Endothelial cell of umbilical vein (primary cell): Measurements from ENCODE around the gene ACADSB. TPM values are rescaled to one million over a fixed set of nuclear protein-coding genes. Genes with fewer than 3 reads are reported as not detected.

ENCODE experiments used
- BruUV-seq: library from RNA; stranded (reverse); fragments of 400-500 nt; replicated peaks from 2 replicates; lab custom pipeline; 2021; lab: Mats Ljungman, UMichigan
- CTCF ChIA-PET: fragments of 300-600, 350-600 bp; sonication (Branson Sonifier 250); formaldehyde crosslinking; loops from one replicate; lab custom pipeline; 2021; ENCODE audit warnings: antibody characterized with exemption, inconsistent platforms; lab: Charles Lee
- POLR2A ChIA-PET: fragments of 300-600, 350-600 bp; sonication (Branson Sonifier 250); formaldehyde crosslinking; loops from one replicate; lab custom pipeline; 2021; ENCODE audit warnings: antibody characterized with exemption, inconsistent platforms; lab: Charles Lee
- DNase-seq: peaks from one replicate; pipeline ENCODE4 v3.0.0-alpha.2; 2011; ENCODE audit warnings: low read depth, low spot score
- FAIRE-seq: peaks from 2 replicates; lab custom pipeline; 2011; peaks lifted over from hg19 to GRCh38; lab: Jason Lieb, UNC
- H2AFZ ChIP-seq: 2 replicates; pipeline ENCODE4 v1.6.0; 2012; ENCODE audit warnings: low read depth, low read length, control low read depth, inconsistent platforms
- H3K27ac ChIP-seq: 2 replicates; pipeline ENCODE4 v1.5.1; 2011; ENCODE audit warnings: low read depth, mild to moderate bottlenecking, control low read depth, low read length, moderate library complexity; ENCODE audit not compliant: insufficient read depth
- H3K27me3 ChIP-seq, 2 experiments: 2 replicates each; pipeline versions ENCODE4 v1.6.0 to v1.6.1; 2011; ENCODE audit warnings: low read length in 2 of 2, mixed read lengths in 1 of 2; ENCODE audit not compliant: control insufficient read depth in 2 of 2, insufficient read depth in 2 of 2
- H3K36me3 ChIP-seq, 2 experiments: 2 replicates in 1 of 2; 3 replicates in 1 of 2; pipeline ENCODE4 v1.5.1; 2011; ENCODE audit warnings: low read length in 2 of 2, mild to moderate bottlenecking in 1 of 2, moderate library complexity in 1 of 2; ENCODE audit not compliant: control insufficient read depth in 2 of 2, insufficient read depth in 2 of 2; ENCODE audit errors: extremely low read depth in 1 of 2
- H3K4me1 ChIP-seq: 3 replicates; pipeline ENCODE4 v1.5.1; 2011; ENCODE audit warnings: mild to moderate bottlenecking, low read length; ENCODE audit not compliant: control insufficient read depth, insufficient read depth; ENCODE audit errors: extremely low read depth
- H3K4me2 ChIP-seq: 2 replicates; pipeline ENCODE4 v1.6.1; 2011; ENCODE audit warnings: low read length, control low read depth, mixed read lengths; ENCODE audit not compliant: insufficient read depth
- H3K4me3 ChIP-seq, 3 experiments: fragments of 200-600 bp in 1 of 3; sonication (generic), shearing (Covaris generic) in 1 of 3; replicated peaks in 1 of 3; 2 replicates each; pipeline ENCODE4 v1.5.1; 2011 to 2016; ENCODE audit warnings: control low read depth in 3 of 3, low read length in 3 of 3, mild to moderate bottlenecking in 2 of 3, inconsistent platforms in 1 of 3, low read depth in 1 of 3, moderate library complexity in 1 of 3; ENCODE audit not compliant: insufficient read depth in 1 of 3
- H3K79me2 ChIP-seq: 2 replicates; pipeline ENCODE4 v1.6.0; 2012; ENCODE audit warnings: low read length, inconsistent platforms; ENCODE audit not compliant: control insufficient read depth, insufficient read depth
- H3K9ac ChIP-seq: replicated peaks from 2 replicates; pipeline ENCODE3; 2011; ENCODE audit warnings: low read length, control low read depth; ENCODE audit not compliant: insufficient read depth; ENCODE audit errors: extremely low read depth
- H3K9me1 ChIP-seq: replicated peaks from 3 replicates; pipeline ENCODE4 v1.6.0; 2011; ENCODE audit warnings: mild to moderate bottlenecking, low read length; ENCODE audit not compliant: control insufficient read depth, insufficient read depth; ENCODE audit errors: extremely low read depth
- H3K9me3 ChIP-seq: replicated peaks from 2 replicates; pipeline ENCODE4 v1.5.1; 2012; ENCODE audit warnings: low read length, inconsistent platforms; ENCODE audit not compliant: control insufficient read depth, insufficient read depth
- H4K20me1 ChIP-seq: replicated peaks from 2 replicates; pipeline ENCODE3; 2011; ENCODE audit warnings: mild to moderate bottlenecking, low read length; ENCODE audit not compliant: control insufficient read depth, insufficient read depth; ENCODE audit errors: extremely low read depth
- CTCF ChIP-seq, 2 donors: IDR thresholded peaks; 1 replicate in 1 of 2; 2 replicates in 1 of 2; pipeline ENCODE4 v1.5.1; 2011; ENCODE audit warnings: low read length in 2 of 2, mild to moderate bottlenecking in 2 of 2, moderate library complexity in 2 of 2, control low read depth in 1 of 2, inconsistent platforms in 1 of 2, low read depth in 1 of 2; ENCODE audit not compliant: insufficient read depth in 1 of 2; ENCODE audit errors: extremely low read depth in 1 of 2
- EZH2 ChIP-seq: IDR thresholded peaks from 2 replicates; pipeline ENCODE4 v1.6.1; 2012; ENCODE audit warnings: borderline replicate concordance, low read depth, mild to moderate bottlenecking, moderate library complexity, low read length, inconsistent platforms; ENCODE audit not compliant: severe bottlenecking
- FOS ChIP-seq: IDR thresholded peaks from 2 replicates; pipeline ENCODE4 v1.6.1; 2011; ENCODE audit warnings: mild to moderate bottlenecking, low read length, moderate library complexity, borderline replicate concordance; ENCODE audit not compliant: insufficient read depth
- GATA2 ChIP-seq: IDR thresholded peaks from 2 replicates; pipeline ENCODE4 v1.7.0; 2011; ENCODE audit warnings: low read depth, mild to moderate bottlenecking, moderate library complexity, mixed read lengths, low read length; ENCODE audit not compliant: insufficient read length, insufficient read depth
- JUN ChIP-seq: IDR thresholded peaks from 2 replicates; pipeline ENCODE4 v1.6.1; 2011; ENCODE audit warnings: borderline replicate concordance, low read depth; ENCODE audit not compliant: insufficient read length, insufficient read depth
- MYC ChIP-seq: IDR thresholded peaks from one replicate; pipeline ENCODE4 v1.6.1; 2011; ENCODE audit warnings: mild to moderate bottlenecking, low read depth, low read length
- POLR2A ChIP-seq: IDR thresholded peaks from 2 replicates; pipeline ENCODE4 v1.6.1; 2012; ENCODE audit warnings: low read depth, mild to moderate bottlenecking, control low read depth, low read length
- POLR2AphosphoS5 ChIP-seq: IDR thresholded peaks from 2 replicates; pipeline ENCODE4 v1.6.1; 2012; ENCODE audit warnings: low read depth, mild to moderate bottlenecking, control low read depth, low read length, moderate library complexity; ENCODE audit not compliant: insufficient read depth
- dilution Hi-C: fragments of 300-500 bp; cut with MboI; formaldehyde crosslinking; loops from one replicate; pipeline ENCODE4 v1.15.0; 2019; ENCODE audit warnings: low sequenced_read_pairs; ENCODE audit not compliant: extremely low pct_ligation_motif_present
- intact Hi-C: fragments of 100-400 bp; cut with micrococcal nuclease; formaldehyde crosslinking; loops from one replicate; pipeline ENCODE4 v1.10.0; 2022
- polyA plus RNA-seq, 4 experiments: library from polyadenylated mRNA; depleted of rRNA in 3 of 4; stranded (reverse) in 3 of 4; unstranded in 1 of 4; fragments of >200 nt; gene quantifications; 2 replicates each; pipeline versions ENCODE4 v1.2.1 to v1.2.3, GENCODE V29; 2011 to 2012; ENCODE audit warnings: missing spikeins in 1 of 4
- total RNA-seq: library from RNA; stranded (reverse); gene quantifications from 2 replicates; pipeline ENCODE4 v1.2.3, GENCODE V29; 2021
- TF ChIP-seq, protein P1 (sequence below): IDR thresholded peaks from 2 replicates; pipeline ENCODE4 v1.6.1; 2011; ENCODE audit not compliant: insufficient read depth, insufficient read length

ACADSB gene
- total and polyA plus RNA-seq, 2 donors (not counting 3 experiments of a cell fraction or from before 2014, with no cell fraction given), result 3.1 to 15.2 TPM

DNA sequence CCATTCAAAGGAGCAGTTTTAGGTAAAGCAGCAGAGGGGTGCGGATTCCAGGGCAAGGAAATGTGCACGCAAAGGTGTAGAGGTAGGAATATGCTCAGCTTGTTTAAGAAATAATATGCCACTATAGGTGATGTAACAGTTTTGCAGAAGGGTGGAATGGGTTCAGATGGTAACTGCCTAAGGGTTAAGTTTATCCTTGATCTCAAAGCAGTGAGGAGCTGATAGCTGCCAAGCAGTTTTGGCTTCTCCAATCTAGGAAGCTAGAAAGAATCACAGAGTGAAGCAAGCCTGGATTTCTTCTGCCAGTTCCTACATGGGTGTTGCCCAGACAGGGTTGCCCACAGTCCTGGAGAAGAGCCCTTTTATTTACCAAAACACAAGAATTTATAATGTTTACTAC, 6.0 kb downstream of the ACADSB start:
- H3K27me3 ChIP-seq, result no peaks in the 10 kb centered on the region
- intact Hi-C loops (no loop called here), dilution Hi-C loops (no loop called here)
- TF ChIP-seq, protein P1, sequence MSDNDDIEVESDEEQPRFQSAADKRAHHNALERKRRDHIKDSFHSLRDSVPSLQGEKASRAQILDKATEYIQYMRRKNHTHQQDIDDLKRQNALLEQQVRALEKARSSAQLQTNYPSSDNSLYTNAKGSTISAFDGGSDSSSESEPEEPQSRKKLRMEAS, result no peak
- no peak for TF ChIP-seq GATA2
- TF ChIP-seq CTCF (IDR thresholded peaks at IDR 0.05; ENCODE audit: extremely low read depth in 1 of 2, insufficient read depth in 1 of 2, low read depth in 1 of 2, low read length in 2 of 2), result no peak
- no peak for TF ChIP-seq MYC
- H4K20me1 ChIP-seq, result no peaks in the 10 kb centered on the region
- H3K27ac ChIP-seq, result no peak overlapping the region
- no peak for DNase-seq
- H3K4me2 ChIP-seq, result no peak overlapping the region
- no peak overlapping the region for H2AFZ ChIP-seq
- H3K9me1 ChIP-seq, result no peaks in the 10 kb centered on the region
- no TSS peak for BruUV-seq
- no peaks in the 10 kb centered on the region for H3K9me3 ChIP-seq
- no peak overlapping the region for H3K4me3 ChIP-seq
- no peaks in the 10 kb centered on the region for H3K4me1 ChIP-seq
- no peaks in the 10 kb centered on the region for H3K36me3 ChIP-seq
- ChIA-PET CTCF (no interaction called here), POLR2A (no interaction called here)
- H3K79me2 ChIP-seq, result no peaks in the 10 kb centered on the region
- H3K9ac ChIP-seq, result no peak overlapping the region
- FAIRE-seq, result no peak

- dilution Hi-C loops, result no loop called here
- DNase-seq (no peak), FAIRE-seq (no peak)
- POLR2A ChIA-PET, result no interaction called here
- no peak overlapping the region for H3K4me2 ChIP-seq
- no peak overlapping the region for H3K9ac ChIP-seq
- no peak overlapping the region for H3K4me3 ChIP-seq
- no TSS peak for BruUV-seq
- no peaks in the 10 kb centered on the region for H3K4me1 ChIP-seq
- no peak overlapping the region for H2AFZ ChIP-seq
- intact Hi-C loops, result no loop called here
- no peaks in the 10 kb centered on the region for H3K79me2 ChIP-seq
- H3K9me1 ChIP-seq, result no peaks in the 10 kb centered on the region
- no peaks in the 10 kb centered on the region for H3K36me3 ChIP-seq
- TF ChIP-seq FOS (no peak), EZH2 (no peak), POLR2A (no peak), GATA2 (no peak), POLR2AphosphoS5 (no peak), MYC (no peak), CTCF (IDR thresholded peaks at IDR 0.05; ENCODE audit: extremely low read depth in 1 of 2, insufficient read depth in 1 of 2, low read depth in 1 of 2, low read length in 2 of 2) (no peak), JUN (no peak)
- TF ChIP-seq, protein P1, result no peak
- no peak overlapping the region for H3K27ac ChIP-seq
- CTCF ChIA-PET, result interaction anchor here (1.7 kb wide), 1 partner anchor 9 kb away, joined by 7 read pairs; no protein-coding TSS in a partner anchor
- no peaks in the 10 kb centered on the region for H3K9me3 ChIP-seq
- no peaks in the 10 kb centered on the region for H4K20me1 ChIP-seq
- no peaks in the 10 kb centered on the region for H3K27me3 ChIP-seq
These were observed 7.4 kb downstream of the ACADSB start for GRCh38 chr10:123016228-123016627.
